GM12892 (cell line): ENCODE results near the gene TP73.

Experiments
- DNase-seq: peaks from one replicate; pipeline ENCODE4 v3.0.0; 2011; ENCODE audit not compliant: insufficient read length
- FAIRE-seq: peaks from 2 replicates; lab custom pipeline; 2011; peaks lifted over from hg19 to GRCh38; lab: Jason Lieb, UNC
- POLR2A ChIP-seq: IDR thresholded peaks from 2 replicates; pipeline ENCODE4 v1.6.1; 2011; ENCODE audit warnings: low read depth, low read length, control low read depth
- POLR2AphosphoS5 ChIP-seq: IDR thresholded peaks from 2 replicates; pipeline ENCODE4 v1.6.1; 2011; ENCODE audit warnings: low read depth, low read length, control low read depth
- TAF1 ChIP-seq: IDR thresholded peaks from 2 replicates; pipeline ENCODE4 v1.6.1; 2011; ENCODE audit warnings: low read depth, mild to moderate bottlenecking, control low read depth, low read length, borderline replicate concordance

TP73 gene

DNA sequence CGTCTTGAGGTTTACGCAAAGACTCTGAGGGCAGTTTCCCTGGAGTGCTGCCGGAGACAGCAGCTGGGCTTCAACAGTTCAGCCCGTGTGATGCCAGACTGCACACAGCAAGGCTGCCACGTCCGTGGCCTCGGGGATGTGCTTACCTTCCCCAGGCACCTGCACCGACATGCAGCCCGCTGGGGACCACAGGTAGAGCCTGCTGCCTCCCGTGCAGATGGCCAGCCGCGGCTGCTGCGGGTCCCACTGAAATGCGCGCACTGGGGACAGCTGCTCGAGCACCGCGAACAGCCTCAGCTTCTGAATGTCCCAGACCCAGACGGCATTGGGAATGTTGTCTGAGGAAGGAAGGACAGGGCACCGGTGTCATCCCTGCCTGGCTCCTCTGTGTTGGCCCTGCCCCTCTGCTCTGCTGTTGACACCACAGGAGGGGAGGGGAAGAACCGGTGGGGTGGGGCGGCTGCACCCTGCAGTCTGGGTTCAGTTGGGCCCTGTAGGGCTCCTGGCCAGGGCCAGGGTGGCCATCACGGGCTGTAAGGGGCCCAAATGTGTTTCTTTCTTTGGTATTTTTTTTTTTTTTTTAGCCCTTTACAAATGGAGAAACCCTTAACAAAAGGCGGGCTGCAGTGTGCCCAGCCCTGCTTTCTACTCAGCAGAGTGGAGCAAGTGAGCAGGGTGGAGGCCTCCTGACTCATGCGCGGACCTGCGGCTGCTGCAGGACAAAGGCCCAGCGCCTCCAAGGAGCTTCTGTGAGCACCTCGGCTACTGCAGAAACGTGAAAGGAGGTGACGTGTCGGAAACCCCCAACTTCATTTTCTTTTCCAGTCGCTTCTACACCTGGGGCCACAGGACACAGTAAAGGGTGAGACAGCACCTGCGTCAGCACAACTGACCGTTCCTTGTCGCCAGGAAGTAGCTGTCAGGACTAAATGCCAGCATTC lies 20.7 kb upstream of the TP73 start:
- no peak for DNase-seq
- FAIRE-seq, result no peak
- TF ChIP-seq TAF1 (no peak), POLR2A (no peak), POLR2AphosphoS5 (no peak)

DNA sequence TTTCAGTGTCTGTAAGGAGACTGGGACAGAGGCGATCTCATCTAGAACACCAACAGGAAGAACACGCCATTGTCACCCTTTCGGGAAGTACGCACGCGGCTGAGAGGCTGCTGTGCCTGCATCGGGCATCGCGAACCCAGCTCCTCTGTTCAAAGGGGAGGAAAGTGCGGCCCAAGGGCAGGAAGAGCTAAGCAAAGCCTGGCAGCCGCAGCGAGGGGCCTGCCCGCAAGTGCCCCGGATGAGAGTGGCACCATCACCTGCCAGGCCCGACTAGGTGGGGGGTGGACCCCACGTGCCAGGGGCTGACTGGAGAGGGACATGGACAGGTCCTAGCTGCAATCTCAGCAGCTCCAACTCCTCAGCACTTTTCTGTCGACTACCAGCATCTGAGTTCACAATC lies 20.0 kb upstream of the TP73 start:
- DNase-seq (no peak), FAIRE-seq (no peak)
- TF ChIP-seq TAF1 (no peak), POLR2A (no peak), POLR2AphosphoS5 (no peak)

- TF ChIP-seq POLR2AphosphoS5 (no peak), POLR2A (no peak), TAF1 (no peak)
- DNase-seq (no peak), FAIRE-seq (no peak)
Observed at GRCh38 chr1:3632716-3633343, 19.5 kb upstream of the TP73 start.

DNA sequence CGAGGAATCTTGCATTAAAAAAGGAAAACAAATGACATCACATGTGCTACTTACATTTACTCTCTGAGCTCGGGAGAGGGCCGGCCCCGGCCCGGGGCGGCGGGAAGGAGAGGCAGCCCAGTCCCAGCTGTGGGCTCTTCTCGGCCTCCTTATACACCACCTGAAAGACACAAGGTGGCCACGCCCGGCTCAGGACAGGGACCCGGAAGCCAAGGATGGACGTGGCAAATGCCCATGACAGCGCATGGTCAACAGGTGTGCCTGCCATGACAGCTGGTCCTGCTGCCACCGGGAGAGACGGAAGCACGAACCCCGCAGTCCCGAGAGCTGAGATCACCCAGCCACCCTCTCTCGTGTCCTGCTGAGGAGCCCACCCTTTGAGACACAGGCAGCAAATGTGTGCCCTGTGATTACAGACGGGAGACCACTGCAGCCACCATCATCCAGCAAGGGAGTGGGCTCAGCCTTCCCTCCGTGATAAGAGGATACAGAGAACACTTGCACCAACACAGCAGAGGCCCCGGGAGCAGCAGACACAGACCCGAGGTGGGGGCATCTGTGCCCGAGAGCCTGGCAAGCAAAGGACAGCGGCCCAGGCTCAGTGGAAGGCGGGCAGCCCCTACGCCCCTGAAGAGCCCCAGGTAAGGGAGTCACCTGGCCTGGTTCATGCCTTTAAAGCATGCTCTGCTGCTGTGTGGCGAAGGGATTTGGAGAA lies 18.8 kb upstream of the TP73 start:
- DNase-seq (no peak), FAIRE-seq (no peak)
- TF ChIP-seq TAF1 (no peak), POLR2AphosphoS5 (no peak), POLR2A (no peak)

DNA sequence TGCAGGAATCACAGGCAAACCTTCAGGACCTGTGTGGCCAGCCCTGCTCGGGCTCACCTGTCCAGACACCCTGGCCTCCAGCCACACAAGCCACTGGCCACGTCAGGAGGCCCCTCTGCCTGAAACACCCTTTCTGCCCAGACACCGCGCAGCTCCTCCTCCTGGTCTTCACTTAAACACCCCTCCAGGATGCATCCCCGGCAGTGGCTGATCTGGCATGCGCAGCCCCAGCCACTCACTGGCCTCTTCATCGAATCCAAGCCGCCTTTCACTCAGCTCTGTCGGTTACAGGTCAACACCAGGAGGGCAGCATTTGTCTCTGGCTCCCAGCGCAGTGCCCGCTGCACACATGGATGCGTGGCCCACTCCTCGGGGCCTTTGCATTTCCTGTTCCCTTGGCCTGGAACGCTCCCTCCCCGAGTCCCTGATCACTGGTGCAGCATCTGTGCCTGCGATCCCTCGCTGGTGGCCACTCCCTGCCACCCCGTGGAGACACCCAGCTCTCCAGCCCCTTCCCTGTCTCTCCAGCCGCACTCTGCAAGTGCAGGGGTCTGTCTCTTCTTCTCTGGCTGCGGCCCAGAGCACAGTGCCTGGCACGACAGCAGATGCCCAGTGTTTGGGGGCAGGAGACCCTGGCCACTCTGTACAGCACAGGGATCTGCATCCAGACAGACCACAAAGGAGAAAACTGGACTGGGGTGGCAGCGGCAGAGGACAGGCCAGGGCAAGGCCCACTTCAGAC lies 18.1 kb upstream of the TP73 start:
- TF ChIP-seq POLR2AphosphoS5 (no peak), POLR2A (no peak), TAF1 (no peak)
- FAIRE-seq, result no peak
- no peak for DNase-seq

GRCh38 chr1:3636080-3636479 lies 16.2 kb upstream of the TP73 start:
- no peak for FAIRE-seq

GRCh38 chr1:3636531-3636930 lies 15.8 kb upstream of the TP73 start:
- no peak for TF ChIP-seq POLR2AphosphoS5
- TF ChIP-seq TAF1, result no peak
- TF ChIP-seq POLR2A, result no peak
- FAIRE-seq, result no peak
- DNase-seq, result no peak

More at GRCh38 chr1:3636080-3636479, 16.2 kb upstream of the TP73 start:
- DNase-seq, result no peak
- TF ChIP-seq POLR2AphosphoS5 (no peak), TAF1 (no peak), POLR2A (no peak)

DNA sequence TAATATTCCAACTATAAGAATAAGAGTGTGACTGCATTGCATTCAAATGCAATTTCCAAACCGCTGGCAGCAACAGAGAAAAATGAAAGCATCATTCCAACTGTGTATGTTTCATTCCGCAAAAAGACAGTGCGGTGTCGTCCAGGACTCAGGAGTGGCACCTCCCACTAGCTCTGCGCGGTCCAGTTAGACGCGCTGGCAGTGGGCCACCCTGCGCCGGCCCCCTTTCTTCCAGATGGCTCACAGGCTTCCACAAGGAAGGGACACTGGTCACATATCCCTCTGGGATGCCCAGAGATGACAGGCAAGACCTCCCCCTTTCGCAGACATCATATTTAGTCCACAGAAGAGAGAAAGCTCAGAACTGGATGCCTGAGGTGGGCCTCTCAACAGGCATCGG lies 14.3 kb upstream of the TP73 start:
- no peak for TF ChIP-seq POLR2AphosphoS5
- no peak for TF ChIP-seq POLR2A
- TF ChIP-seq TAF1, result no peak
- DNase-seq, result no peak
- FAIRE-seq, result no peak

DNA sequence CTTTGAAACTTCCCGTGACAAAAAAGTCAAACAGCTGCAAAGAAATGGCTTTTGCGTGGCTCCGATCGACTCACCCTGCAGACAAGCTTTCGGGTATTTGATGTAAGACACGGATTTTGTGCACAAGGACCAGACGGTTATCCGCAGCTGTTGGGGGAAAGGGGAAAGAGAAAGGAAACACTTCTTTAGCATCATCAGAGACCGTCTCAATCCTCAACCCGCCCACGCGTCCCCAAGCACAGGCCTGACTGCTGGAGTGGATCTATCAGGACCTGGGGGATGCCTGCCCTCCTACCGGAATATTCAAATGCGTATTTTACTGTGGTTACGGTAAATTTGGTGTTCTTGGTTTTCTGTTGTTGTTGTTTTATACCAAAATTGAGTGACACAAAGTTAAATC lies 13.6 kb upstream of the TP73 start:
- TF ChIP-seq TAF1 (no peak), POLR2A (no peak), POLR2AphosphoS5 (no peak)
- DNase-seq, result no peak
- no peak for FAIRE-seq

GRCh38 chr1:3639397-3639911 lies 12.9 kb upstream of the TP73 start:
- DNase-seq (no peak), FAIRE-seq (no peak)
- no peak for TF ChIP-seq TAF1
- no peak for TF ChIP-seq POLR2A
